HG03521 (cell line): ENCODE data around the gene NMT1.

Source experiments
- ATAC-seq: cut with Tn5 transposase; IDR thresholded peaks from one replicate; pipeline ENCODE4 v1.9.1; 2021; ENCODE audit warnings: mild to moderate bottlenecking, moderate library complexity; ENCODE audit not compliant: unreplicated experiment

Gene NMT1

DNA sequence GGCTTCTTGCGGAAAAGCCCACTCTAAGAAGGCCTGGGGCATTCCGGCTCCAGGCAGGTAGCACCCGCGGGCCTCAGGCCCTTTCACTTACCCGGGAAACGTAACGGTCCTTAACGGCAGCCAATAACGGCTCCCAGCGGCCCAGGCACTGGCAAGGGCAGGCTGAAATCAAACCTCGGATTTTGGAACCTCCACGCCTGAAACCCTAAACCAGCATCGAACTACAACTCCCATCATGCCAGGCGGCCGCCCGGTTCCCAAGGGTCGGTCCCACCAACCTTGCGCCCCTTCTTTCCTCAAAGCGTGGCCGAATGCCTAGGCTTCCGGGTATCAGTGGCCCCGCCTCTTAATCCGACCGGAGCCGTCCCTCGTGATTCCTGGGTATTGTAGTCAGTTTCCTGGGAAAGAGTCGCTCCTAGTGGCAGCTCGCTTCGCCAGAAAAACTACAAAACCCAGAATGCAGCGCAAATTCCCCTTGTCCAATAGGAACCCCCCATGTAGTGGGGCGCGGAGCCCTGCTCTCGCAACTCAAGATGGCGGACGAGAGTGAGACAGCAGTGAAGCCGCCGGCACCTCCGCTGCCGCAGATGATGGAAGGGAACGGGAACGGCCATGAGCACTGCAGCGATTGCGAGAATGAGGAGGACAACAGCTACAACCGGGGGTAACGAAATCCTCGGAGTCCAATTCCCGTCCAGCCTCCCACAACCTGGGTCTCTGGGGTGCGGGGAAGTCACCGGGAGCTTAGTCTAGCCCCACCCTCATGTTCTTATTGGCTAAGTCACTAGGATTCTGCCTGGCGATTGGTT lies at the start of gene NMT1:
NMT1 (plus strand) TSS at position 521 of the 809 bp plus-strand sequence; CDS start at position 534, 13 bp downstream.
- peak; percentile 88 for ATAC-seq

DNA sequence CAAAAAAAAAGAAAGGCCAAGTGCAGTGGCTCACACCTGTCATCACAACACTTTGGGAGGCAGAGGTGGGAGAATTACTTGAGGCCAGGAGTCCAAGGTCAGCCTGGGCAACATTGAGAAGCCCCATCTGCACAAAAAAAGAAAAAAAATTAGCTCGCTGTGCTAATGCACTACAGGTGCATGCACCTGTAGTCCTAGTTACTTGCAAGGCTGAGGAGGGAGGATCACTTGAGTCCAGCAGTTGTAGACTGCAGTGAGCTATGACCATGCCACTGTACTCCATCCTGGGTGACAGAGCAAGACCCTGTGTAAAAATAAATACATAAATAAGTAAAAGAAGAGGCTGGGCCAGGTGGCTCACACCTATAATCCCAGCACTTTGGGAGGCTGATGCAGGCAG lies 49.4 kb upstream of the NMT1 start:
- no peak for ATAC-seq

DNA sequence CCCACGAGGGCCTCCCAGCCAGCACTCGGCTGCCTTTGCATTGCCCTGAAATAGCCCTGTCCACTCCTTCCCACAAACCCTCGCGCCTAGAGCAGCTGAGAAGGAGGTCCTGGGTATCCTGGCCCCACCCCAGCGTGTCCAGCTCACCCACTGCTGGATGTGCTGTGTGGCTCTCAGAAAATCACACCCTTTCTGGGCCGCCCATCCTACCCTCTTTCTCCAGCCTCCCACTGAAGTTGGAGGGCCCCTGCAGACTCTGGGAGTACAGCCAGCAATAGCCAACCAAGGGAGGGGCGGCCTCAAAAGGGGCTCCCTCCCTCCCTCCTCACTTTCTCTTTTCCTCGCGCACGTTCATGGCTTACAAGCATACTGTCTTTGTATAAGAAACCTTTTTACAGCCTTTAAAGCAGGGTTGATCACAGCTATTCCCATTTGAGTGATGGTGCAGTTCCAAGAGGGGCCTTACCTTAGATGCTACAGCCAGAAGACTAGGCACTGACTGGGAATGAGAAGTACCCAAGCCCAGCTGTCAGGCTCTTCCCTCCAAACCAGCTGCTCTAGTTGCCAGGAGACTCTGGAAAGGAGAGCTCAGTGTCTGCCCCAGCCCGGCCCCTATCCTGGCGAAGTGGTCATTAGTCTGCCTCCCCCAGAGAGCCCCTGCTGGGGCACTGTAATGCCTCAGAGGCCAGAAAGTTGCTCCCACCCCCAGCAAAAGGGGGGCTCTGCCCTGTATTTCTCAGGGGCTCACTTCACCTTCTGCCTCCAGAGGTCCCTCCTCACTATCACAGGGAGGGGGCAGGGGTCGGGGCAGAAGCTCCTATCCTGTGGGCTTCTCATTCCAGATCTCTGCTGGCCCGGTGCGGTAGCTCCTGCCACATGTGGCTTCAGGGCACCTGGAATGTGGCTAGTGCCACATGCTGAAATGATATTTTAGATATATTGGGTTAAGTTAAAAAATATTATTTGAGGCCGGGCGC lies 47.8 kb upstream of the NMT1 start:
- no peak for ATAC-seq

DNA sequence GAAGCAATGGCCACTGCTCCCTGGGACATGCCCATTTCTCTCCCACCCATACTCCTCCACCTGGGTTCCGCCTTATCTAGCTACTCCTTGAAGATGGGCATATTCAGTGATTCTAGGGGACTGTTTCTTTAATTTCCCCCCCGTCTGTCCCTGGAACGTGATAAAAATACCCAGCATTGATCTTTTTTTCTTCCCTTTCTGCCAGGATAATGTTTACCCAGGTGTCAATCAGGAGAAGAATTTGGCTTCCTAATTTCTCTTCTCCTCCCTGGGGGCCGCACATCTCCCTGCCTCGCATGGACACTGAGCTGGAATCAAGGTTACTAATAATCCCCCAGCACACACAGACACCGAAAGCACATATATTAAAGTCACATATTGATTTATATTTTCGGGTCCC lies 44.9 kb upstream of the NMT1 start:
- ATAC-seq = no peak

GRCh38 chr17:45016823-45017222 lies 44.3 kb upstream of the NMT1 start:
- no peak for ATAC-seq

DNA sequence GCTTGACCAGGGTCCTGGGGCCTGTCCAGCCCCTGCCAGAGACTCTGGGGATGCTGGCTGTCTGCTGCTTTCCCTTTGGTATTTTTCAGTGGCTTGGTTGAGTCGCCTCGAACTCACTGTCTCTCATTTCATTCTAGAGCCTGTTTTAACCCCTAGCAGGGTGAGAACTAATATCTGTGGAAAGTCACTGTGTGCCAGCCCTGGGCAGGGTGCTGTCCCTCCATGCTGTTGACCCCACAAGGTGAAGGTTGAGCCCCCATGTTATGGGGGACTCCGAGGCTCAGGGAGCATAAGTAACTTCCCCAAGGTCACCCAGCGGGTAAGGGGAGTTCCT lies 42.6 kb upstream of the NMT1 start:
- ATAC-seq = no peak

DNA sequence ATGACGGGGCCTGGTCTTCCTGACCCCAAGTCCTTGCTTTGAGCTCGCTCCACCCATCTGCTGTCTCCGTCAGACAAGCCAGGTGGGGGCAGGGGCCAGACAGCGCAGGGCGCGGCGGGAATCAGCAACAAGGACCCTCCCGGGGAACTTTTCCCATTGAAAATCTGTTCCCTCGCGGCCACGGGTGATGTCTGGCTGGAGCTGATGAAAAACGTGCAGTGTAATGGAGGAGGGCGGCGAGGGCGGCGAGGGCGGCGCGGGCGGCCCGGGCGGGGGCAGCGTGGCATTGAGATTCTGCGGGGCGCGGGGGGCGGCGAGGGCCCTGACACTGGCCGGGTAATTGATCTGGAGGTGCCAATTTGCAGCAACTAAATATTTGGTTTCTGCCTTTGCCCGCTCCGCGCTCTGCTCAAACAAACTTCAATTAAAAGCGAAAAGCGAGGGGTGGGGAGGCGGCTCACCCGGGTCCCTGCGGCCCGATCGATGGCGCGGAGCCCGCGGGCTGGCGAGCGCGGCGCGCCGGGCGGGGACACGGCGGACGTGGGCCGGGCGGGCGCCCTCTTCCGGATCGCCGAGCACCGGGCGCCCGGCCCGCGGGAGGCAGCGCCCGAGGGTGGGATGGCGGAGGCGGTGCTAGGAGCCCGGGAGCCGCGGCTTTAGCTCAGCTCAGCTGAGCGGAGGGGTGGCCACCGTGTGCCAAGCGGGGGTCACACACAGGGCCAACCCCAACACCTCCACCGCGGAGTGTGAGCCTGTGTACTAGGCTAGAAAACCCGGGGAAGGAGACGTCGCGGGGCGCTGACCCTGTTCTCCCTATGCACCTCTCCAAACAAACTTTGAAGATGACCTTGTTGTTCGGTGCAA lies 42.0 kb upstream of the NMT1 start:
- ATAC-seq = no peak

DNA sequence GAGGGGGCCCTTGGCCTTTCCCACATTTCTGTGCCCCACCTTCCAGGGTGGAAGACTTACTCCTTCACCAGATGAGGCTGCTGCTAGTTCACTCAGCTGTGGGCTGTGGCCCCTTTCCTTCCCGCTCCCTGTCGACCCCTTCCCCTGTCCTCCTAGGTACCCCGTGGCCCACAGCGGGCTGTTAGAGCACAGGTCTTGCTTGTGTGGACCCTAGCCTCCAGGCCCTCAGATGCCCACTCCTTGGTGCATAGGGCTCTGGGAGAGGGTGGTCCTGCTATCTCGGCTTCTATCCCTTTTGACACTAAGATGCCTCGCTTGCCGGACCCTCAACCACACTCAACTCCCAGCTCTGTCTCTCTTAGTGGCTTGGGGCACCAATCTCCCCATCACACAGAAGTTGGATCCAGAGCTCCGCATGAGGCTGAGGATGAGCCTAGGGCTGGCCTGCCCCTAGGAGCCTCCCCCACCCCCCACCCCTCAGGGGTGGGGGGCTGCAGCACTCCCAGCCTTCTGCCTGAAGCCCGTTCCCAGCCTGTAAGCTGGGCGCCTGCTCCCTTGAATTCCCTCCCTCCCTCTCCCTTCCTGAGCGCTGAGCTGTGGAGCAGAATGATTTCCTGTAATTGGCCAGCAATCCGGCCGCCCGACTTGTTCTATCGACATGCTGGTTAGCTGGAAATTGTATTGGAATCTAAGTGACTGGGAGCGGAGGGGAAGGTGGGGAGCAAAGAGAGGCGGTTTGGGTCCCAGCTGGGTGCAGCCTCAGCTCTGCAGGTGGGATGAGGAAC lies 40.6 kb upstream of the NMT1 start:
- ATAC-seq = no peak

- peak; percentile 62 for ATAC-seq
Observed at GRCh38 chr17:45021607-45022287, 39.4 kb upstream of the NMT1 start.

DNA sequence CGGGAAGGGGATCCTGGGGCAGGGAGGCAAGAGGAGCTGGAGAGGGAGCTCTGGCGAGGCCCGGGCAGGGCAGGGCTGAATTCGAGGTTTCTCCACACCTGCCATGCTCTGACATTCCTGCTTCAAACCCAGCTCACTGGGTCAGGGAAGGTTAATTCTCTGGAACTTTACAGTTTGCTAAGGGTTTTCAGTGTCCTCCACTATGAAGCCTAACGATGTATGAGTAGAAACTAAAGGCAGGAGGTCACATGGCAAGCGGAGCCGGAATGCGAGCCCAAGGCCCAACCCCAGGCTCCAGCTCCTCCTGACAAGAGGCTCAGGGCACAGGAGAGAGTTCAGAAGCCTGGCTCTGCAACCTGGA lies 38.8 kb upstream of the NMT1 start:
- ATAC-seq = no peak

DNA sequence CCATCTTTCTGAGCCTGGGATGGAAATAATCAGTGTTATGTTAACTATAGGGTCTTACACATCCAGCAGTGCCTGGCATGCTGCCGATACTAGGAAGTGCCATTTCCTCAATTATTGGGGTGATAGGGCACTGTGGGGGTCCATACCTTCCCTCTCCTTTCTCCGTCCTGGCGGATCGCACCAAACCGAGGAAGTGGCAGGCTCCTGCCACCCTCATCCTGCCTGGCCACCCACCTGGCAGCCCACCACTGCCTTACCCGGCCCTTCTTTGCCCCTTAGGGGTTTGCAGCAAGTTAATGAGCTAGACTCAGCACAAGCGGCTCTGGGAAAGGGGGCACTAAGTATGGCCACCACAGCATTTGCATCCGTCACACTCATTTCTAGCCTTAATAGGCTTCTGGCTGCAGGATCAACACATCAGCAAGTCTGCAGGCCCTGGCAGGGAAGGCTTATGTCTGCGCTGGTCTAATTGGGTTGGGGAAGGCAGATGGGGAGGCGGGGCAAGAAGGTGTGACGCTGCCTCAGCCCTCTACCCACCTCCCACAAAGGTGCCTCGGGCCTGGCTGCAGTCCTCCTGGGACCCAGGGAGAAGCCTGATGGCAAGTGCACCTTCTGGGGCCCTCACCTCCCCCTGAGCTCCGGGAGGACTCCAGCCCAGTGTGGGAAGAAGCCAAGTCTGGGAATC lies 38.3 kb upstream of the NMT1 start:
- ATAC-seq = no peak

DNA sequence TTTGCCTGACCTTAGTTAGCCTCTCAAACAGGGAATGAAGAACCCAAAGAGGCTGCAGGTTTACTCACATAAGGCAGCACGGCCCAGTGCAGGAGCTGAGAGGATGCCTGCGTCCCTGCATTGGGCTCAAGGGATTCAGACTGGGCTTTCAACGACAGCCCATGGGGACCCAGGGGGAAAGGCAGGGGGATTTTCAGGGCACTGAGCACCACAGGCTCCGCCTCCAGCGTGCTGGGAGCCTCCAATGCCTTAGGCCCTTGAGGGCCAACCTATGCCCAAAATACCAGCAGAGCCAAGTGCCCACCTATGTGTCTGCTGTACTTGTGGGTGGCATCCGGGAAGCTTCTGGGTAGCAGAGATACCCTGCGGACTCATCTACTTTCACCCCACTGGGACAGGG lies 32.0 kb upstream of the NMT1 start:
- no peak for ATAC-seq

GRCh38 chr17:45029758-45030423 lies 31.2 kb upstream of the NMT1 start:
- ATAC-seq = no peak

- ATAC-seq = no peak
Observed at GRCh38 chr17:45030733-45031132, 30.4 kb upstream of the NMT1 start.

- no peak for ATAC-seq
Observed at GRCh38 chr17:45031231-45032173, 29.6 kb upstream of the NMT1 start.

GRCh38 chr17:45032174-45032541 lies 29.0 kb upstream of the NMT1 start:
- ATAC-seq = no peak

- ATAC-seq = no peak
Observed at GRCh38 chr17:45034599-45034998, 26.5 kb upstream of the NMT1 start.

GRCh38 chr17:45035848-45036247 lies 25.3 kb upstream of the NMT1 start:
- ATAC-seq = no peak
